ENCODE measurements around the gene DEUP1. TPM values are rescaled to one million over a fixed set of nuclear protein-coding genes. Genes with fewer than 3 reads are reported as not detected.
"Not testable (repeated sequence)": the region's sequence is repeated elsewhere in the genome, so short reads cannot be mapped to it uniquely, and the experiment has no call there.

Gene DEUP1
- total and polyA plus RNA-seq, 5 donors = not detected

DNA sequence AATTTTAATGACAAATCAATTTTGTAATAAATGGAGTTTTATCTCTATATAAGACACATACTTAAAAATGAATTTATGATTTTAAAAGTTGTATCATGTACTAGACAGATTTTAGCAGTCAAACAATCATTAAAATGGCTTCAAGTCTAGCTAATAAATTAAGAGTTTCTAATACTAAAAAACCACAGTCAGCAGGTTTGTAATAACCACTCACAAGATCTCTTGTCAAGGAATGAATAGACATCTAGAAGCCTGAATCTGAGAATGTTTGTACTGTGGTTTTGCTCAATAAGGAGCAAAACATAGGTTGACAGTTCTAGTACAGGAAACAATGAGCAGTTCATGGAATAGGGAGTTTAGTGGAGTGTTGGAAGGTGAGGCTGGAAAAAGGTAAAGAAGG, 81.2 kb downstream of the DEUP1 start:
- Histone ChIP-seq H3K27ac (ENCODE audit: low read length) (no peak overlapping the region), H3K4me1 (ENCODE audit: control insufficient read depth, insufficient read depth, low read length) (no peaks in the 10 kb centered on the region), H3K9me3 (ENCODE audit: control insufficient read depth, low read length) (no peaks in the 10 kb centered on the region), H3K4me3 (ENCODE audit: low read length) (no peak overlapping the region), H3K27me3 (ENCODE audit: control insufficient read depth, insufficient read depth) (no peaks in the 10 kb centered on the region)
- ATAC-seq (no peak), DNase-seq (no peak)
- intact Hi-C loops (cut with DNase I) = no loop called here

GRCh38 chr11:93432247-93432646, 101.7 kb downstream of the DEUP1 start:
- H3K4me1 ChIP-seq (ENCODE audit: control insufficient read depth, insufficient read depth, low read length) = no peaks in the 10 kb centered on the region
- H3K27ac ChIP-seq (ENCODE audit: low read length) = no peak overlapping the region
- 80% methylated on average over 3 of the region's 3 CpGs for WGBS
- H3K27me3 ChIP-seq (ENCODE audit: control insufficient read depth, insufficient read depth) = no peaks in the 10 kb centered on the region
- DNase-seq (no peak), ATAC-seq (no peak)
- intact Hi-C loops (cut with DNase I) = no loop called here
- no peak overlapping the region for H3K4me3 ChIP-seq (ENCODE audit: low read length)
- no peaks in the 10 kb centered on the region for H3K9me3 ChIP-seq (ENCODE audit: control insufficient read depth, low read length)

DNA sequence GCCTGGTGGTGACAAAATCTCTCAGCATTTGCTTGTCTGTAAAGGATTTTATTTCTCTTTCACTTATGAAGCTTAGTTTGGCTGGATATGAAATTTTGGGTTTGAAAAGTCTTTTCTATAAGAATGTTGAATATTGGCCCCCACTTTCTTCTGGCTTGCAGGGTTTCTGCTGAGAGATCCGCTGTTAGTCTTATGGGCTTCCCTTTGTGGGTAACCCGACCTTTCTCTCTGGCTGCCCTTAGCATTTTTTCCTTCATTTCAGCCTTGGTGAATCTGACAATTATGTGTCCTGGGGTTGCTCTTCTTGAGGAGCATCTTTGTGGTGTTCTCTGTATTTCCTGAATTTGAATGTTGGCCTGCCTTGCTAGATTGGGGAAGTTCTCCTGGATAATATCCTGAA, 112.7 kb downstream of the DEUP1 start:
- not testable (repeated sequence) for H3K9me3 ChIP-seq (ENCODE audit: control insufficient read depth, low read length); ATAC-seq; H3K27ac ChIP-seq (ENCODE audit: low read length); H3K27me3 ChIP-seq (ENCODE audit: control insufficient read depth, insufficient read depth); DNase-seq; H3K4me3 ChIP-seq (ENCODE audit: low read length); H3K4me1 ChIP-seq (ENCODE audit: control insufficient read depth, insufficient read depth, low read length)
- WGBS = 92% methylated on average over 2 of the region's 2 CpGs
- intact Hi-C loops (cut with DNase I) = loop anchor here in 1 of 4 donors (10.0 kb wide), 1 partner anchor 62 kb away; no protein-coding TSS in a partner anchor

DNA sequence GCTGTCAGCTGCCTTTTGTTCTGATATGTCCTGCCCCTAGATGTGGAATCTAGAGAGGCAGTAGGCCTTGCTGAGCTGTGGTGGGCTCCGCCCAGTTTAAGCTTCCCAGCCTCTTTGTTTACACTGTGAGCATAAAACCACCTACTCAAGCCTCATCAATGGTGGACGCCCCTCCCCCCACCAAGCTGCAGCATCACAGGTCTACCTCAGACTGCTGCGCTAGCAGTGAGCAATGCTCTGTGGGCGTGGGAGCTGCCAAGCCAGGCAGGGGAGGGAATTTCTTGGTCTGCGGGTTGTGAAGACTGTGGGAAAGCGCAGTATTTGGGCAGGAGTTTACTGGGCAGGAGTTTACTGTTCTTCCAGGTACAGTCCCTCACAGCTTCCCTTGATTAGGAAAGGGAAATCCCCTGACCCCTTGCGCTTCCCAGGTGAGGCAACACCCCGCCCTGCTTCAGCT, 114.1 kb downstream of the DEUP1 start:
- DNase-seq = no peak
- 79% methylated on average over 8 of the region's 8 CpGs for WGBS
- no peak for ATAC-seq
- Histone ChIP-seq H3K4me3 (ENCODE audit: low read length) (no peak overlapping the region), H3K27me3 (ENCODE audit: control insufficient read depth, insufficient read depth) (no peaks in the 10 kb centered on the region), H3K27ac (ENCODE audit: low read length) (no peak overlapping the region), H3K4me1 (ENCODE audit: control insufficient read depth, insufficient read depth, low read length) (no peaks in the 10 kb centered on the region), H3K9me3 (ENCODE audit: control insufficient read depth, low read length) (no peaks in the 10 kb centered on the region)
- intact Hi-C loops (cut with DNase I) = loop anchor here in 1 of 4 donors (10.0 kb wide), 1 partner anchor 60 kb away; no protein-coding TSS in a partner anchor

- Histone ChIP-seq H3K4me3 (ENCODE audit: low read length) (no peak overlapping the region), H3K27me3 (ENCODE audit: control insufficient read depth, insufficient read depth) (no peaks in the 10 kb centered on the region), H3K4me1 (ENCODE audit: control insufficient read depth, insufficient read depth, low read length) (no peaks in the 10 kb centered on the region), H3K9me3 (ENCODE audit: control insufficient read depth, low read length) (no peaks in the 10 kb centered on the region), H3K27ac (ENCODE audit: low read length) (no peak overlapping the region)
- intact Hi-C loops (cut with DNase I) = no loop called here
- ATAC-seq (no peak), DNase-seq (no peak)
- 90% methylated on average over 9 of the region's 9 CpGs for WGBS
Observed at GRCh38 chr11:93458286-93458685, 127.7 kb downstream of the DEUP1 start.

DNA sequence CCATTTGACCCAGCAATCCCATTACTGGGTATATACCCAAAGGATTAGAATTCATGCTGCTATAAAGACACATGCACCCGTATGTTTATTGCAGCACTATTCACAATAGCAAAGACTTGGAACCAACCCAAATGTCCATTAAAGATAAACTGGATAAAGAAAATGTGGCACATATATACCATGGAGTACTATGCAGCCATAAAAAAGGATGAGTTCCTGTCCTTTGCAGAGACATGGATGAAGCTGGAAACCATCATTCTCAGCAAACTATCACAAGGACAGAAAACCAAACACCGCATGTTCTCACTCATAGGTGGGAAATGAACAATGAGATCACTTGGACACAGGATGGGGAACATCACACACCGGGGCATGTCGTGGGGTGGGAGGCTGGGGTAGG, 133.1 kb downstream of the DEUP1 start:
- ATAC-seq; H3K9me3 ChIP-seq (ENCODE audit: control insufficient read depth, low read length); H3K4me1 ChIP-seq (ENCODE audit: control insufficient read depth, insufficient read depth, low read length); H3K27me3 ChIP-seq (ENCODE audit: control insufficient read depth, insufficient read depth); intact Hi-C loops (cut with DNase I); H3K27ac ChIP-seq (ENCODE audit: low read length); H3K4me3 ChIP-seq (ENCODE audit: low read length); DNase-seq: not testable (repeated sequence)
- WGBS = 90% methylated on average over 4 of the region's 4 CpGs

DNA sequence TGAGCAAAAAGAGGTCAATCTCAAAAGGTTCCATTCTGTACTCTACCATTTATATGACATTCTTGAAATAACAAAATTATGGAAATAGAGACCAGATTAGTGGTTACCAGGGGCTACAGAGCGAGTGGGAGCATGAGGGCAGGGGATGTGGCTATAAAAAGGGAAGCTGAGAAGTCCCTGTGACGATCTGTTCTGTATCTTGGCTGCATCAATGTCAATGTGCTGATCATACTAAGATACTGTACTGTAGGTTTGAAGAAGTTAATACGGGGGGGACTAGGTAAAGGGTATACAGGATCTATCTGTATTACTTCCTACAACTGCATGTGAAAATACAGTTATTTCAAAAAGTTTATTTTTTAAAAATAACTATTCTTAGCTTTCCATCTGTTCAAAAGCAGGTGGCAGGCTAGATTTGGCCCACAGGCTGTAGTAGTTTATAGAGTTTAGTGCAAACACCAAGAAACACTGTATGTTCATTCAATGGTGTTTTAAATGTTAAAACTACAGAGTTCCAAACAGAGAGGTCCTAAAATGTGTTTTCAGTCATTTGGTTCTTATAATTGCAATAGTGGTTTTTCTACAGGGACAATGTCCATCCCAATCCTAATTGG, 134.5 kb downstream of the DEUP1 start:
- no peak for ATAC-seq
- no peak overlapping the region for H3K27ac ChIP-seq (ENCODE audit: low read length)
- no peak for DNase-seq
- no peaks in the 10 kb centered on the region for H3K4me1 ChIP-seq (ENCODE audit: control insufficient read depth, insufficient read depth, low read length)
- H3K9me3 ChIP-seq (ENCODE audit: control insufficient read depth, low read length) = no peaks in the 10 kb centered on the region
- intact Hi-C loops (cut with DNase I) = no loop called here
- H3K27me3 ChIP-seq (ENCODE audit: control insufficient read depth, insufficient read depth) = no peaks in the 10 kb centered on the region
- no peak overlapping the region for H3K4me3 ChIP-seq (ENCODE audit: low read length)
- 63% methylated on average over 3 of the region's 3 CpGs for WGBS

DNA sequence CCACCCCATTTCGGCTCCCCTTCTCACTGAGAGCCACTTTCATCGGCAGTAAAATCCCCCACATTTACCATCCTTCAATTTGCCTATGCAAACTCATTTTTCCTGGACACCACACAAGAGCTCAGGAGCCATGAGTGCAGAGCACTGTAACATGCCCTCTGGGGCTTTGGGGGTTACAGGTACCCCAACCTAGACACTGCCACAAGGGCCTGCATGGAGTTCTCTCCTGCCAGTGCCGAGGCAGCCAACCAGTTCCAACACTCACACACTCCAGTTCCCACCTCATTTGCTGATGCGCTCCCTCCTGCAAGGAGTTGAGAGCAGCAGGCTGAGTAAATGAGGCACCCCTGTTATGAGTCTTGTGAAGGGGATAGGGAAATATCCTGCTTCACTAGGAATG, 136.5 kb downstream of the DEUP1 start:
- Histone ChIP-seq H3K4me1 (ENCODE audit: control insufficient read depth, insufficient read depth, low read length) (no peaks in the 10 kb centered on the region), H3K27ac (ENCODE audit: low read length) (no peak overlapping the region), H3K9me3 (ENCODE audit: control insufficient read depth, low read length) (no peaks in the 10 kb centered on the region), H3K27me3 (ENCODE audit: control insufficient read depth, insufficient read depth) (no peaks in the 10 kb centered on the region), H3K4me3 (ENCODE audit: low read length) (no peak overlapping the region)
- ATAC-seq = no peak
- intact Hi-C loops (cut with DNase I) = no loop called here
- no peak for DNase-seq
- WGBS = 95% methylated on average over 4 of the region's 4 CpGs

DNA sequence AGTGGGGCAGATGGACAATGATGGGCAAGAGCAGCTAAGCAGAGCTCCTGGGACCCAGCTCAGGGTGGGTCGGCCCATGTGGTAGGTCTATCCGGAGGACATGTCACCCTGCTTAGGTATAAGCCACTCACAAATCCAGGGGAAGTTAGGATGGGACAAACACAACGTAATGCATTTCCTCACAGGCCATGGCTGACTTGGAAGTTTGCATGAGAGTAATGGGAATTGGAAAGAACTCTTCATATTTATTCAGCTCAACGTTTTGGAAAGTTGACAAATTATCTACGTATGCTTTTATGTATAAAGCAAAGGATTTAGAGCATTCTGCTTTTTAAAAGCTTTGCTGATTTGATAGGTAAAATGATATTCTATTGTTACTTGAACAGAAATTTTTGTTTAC, 137.7 kb downstream of the DEUP1 start:
- Histone ChIP-seq H3K27ac (ENCODE audit: low read length) (no peak overlapping the region), H3K4me3 (ENCODE audit: low read length) (no peak overlapping the region), H3K27me3 (ENCODE audit: control insufficient read depth, insufficient read depth) (no peaks in the 10 kb centered on the region), H3K9me3 (ENCODE audit: control insufficient read depth, low read length) (no peaks in the 10 kb centered on the region), H3K4me1 (ENCODE audit: control insufficient read depth, insufficient read depth, low read length) (no peaks in the 10 kb centered on the region)
- ATAC-seq (no peak), DNase-seq (no peak)
- WGBS = 65% methylated on average over 5 of the region's 5 CpGs
- intact Hi-C loops (cut with DNase I) = no loop called here

- no peak overlapping the region for H3K4me3 ChIP-seq (ENCODE audit: low read length)
- ATAC-seq (no peak), DNase-seq (no peak)
- intact Hi-C loops (cut with DNase I) = no loop called here
- H3K27ac ChIP-seq (ENCODE audit: low read length) = no peak overlapping the region
- peaks cover 2% of the 10 kb centered on the region for H3K9me3 ChIP-seq (ENCODE audit: control insufficient read depth, low read length)
- no peaks in the 10 kb centered on the region for H3K27me3 ChIP-seq (ENCODE audit: control insufficient read depth, insufficient read depth)
- 76% methylated on average over 1 of the region's 1 CpG for WGBS
- no peaks in the 10 kb centered on the region for H3K4me1 ChIP-seq (ENCODE audit: control insufficient read depth, insufficient read depth, low read length)
Observed at GRCh38 chr11:93474123-93474522, 143.6 kb downstream of the DEUP1 start.

- peak in 1 of 2 donors; percentile 31 for ATAC-seq
- no peaks in the 10 kb centered on the region for H3K27me3 ChIP-seq (ENCODE audit: control insufficient read depth, insufficient read depth)
- 66% methylated on average over 3 of the region's 3 CpGs for WGBS
- H3K4me1 ChIP-seq (ENCODE audit: control insufficient read depth, insufficient read depth, low read length) = no peaks in the 10 kb centered on the region
- peaks cover 2% of the 10 kb centered on the region for H3K9me3 ChIP-seq (ENCODE audit: control insufficient read depth, low read length)
- H3K27ac ChIP-seq (ENCODE audit: low read length) = no peak overlapping the region
- no peak overlapping the region for H3K4me3 ChIP-seq (ENCODE audit: low read length)
- intact Hi-C loops (cut with DNase I) = no loop called here
- DNase-seq = no peak
Observed at GRCh38 chr11:93476796-93477195, 146.3 kb downstream of the DEUP1 start.

All from right cardiac atrium (tissue), 5 donors.